GM23338 (cell line): ENCODE data around the gene OTOG. TPM values are rescaled to one million over a fixed set of nuclear protein-coding genes. Genes with fewer than 3 reads are reported as not detected.
A peak's percentile ranks its signal among the peaks of the same experiment; 100 is the strongest.

Source experiments
- ATAC-seq: fragments of 200-7000 bp; cut with Tn5 transposase; 3 replicates; pipeline ENCODE4 v1.9.1; 2020
- DNase-seq: peaks from one replicate; pipeline ENCODE4 v3.0.0-alpha.2; 2015; ENCODE audit warnings: low spot score
- H2AFZ ChIP-seq: fragments of 200-600 bp; sonication (generic); 2 replicates; pipeline ENCODE4 v1.8.0; 2016; ENCODE audit warnings: antibody characterized with exemption, mild to moderate bottlenecking, moderate library complexity
- H3F3A ChIP-seq: fragments of 200-600 bp; sonication (generic); replicated peaks from 2 replicates; pipeline ENCODE4 v1.8.0; 2017; ENCODE audit warnings: antibody characterized with exemption, mixed run types, low read depth
- H3K27ac ChIP-seq: fragments of 200-600 bp; sonication (generic); 2 replicates; pipeline ENCODE4 v1.6.1; 2016; ENCODE audit warnings: low read depth
- H3K27me3 ChIP-seq: fragments of 200-600 bp; sonication (generic); 2 replicates; pipeline ENCODE4 v1.8.0; 2016; ENCODE audit warnings: mild to moderate bottlenecking, mixed run types, moderate library complexity; ENCODE audit not compliant: insufficient read depth
- H3K36me3 ChIP-seq: fragments of 200-600 bp; sonication (generic); 2 replicates; pipeline ENCODE4 v1.8.0; 2016; ENCODE audit warnings: mild to moderate bottlenecking; ENCODE audit not compliant: insufficient read depth
- H3K4me1 ChIP-seq: fragments of 200-600 bp; sonication (generic); 2 replicates; pipeline ENCODE4 v1.8.0; 2016; ENCODE audit warnings: mild to moderate bottlenecking, moderate library complexity; ENCODE audit not compliant: insufficient read depth
- H3K4me2 ChIP-seq: fragments of 200-600 bp; sonication (generic); 2 replicates; pipeline ENCODE4 v1.7.1; 2017; ENCODE audit warnings: mixed run types
- H3K4me3 ChIP-seq: fragments of 200-600 bp; sonication (generic); 2 replicates; pipeline ENCODE4 v1.6.1; 2016; ENCODE audit warnings: mixed run types
- H3K79me2 ChIP-seq: fragments of 200-600 bp; sonication (generic); replicated peaks from 2 replicates; pipeline ENCODE4 v1.8.0; 2017; ENCODE audit warnings: mild to moderate bottlenecking; ENCODE audit not compliant: insufficient read depth
- H3K9me2 ChIP-seq: fragments of 200-600 bp; sonication (generic); 2 replicates; pipeline ENCODE4 v1.8.0; 2017; ENCODE audit not compliant: insufficient read depth
- H4K20me1 ChIP-seq: fragments of 200-600 bp; sonication (generic); replicated peaks from 2 replicates; pipeline ENCODE4 v1.8.0; 2017; ENCODE audit warnings: mild to moderate bottlenecking; ENCODE audit not compliant: insufficient read depth
- H3K27ac Mint-ChIP-seq: 2 replicates; pipeline ENCODE4 v1.8.0; 2020; ENCODE audit warnings: inconsistent platforms, mild to moderate bottlenecking, moderate library complexity, mixed read lengths
- H3K27me3 Mint-ChIP-seq: 3 replicates; pipeline ENCODE4 v1.8.0; 2022; ENCODE audit warnings: low read depth, mild to moderate bottlenecking, moderate library complexity, mixed read lengths, inconsistent platforms; ENCODE audit not compliant: insufficient read depth, poor library complexity
- H3K36me3 Mint-ChIP-seq: 3 replicates; pipeline ENCODE4 v1.8.0; 2021; ENCODE audit warnings: low read depth, mild to moderate bottlenecking, inconsistent platforms, moderate library complexity, mixed read lengths
- H3K4me1 Mint-ChIP-seq: 3 replicates; pipeline ENCODE4 v1.8.0; 2020; ENCODE audit warnings: mild to moderate bottlenecking, inconsistent platforms, mixed read lengths
- H3K4me3 Mint-ChIP-seq: 3 replicates; pipeline ENCODE4 v1.8.0; 2021; ENCODE audit warnings: moderate library complexity, mild to moderate bottlenecking, inconsistent platforms, mixed read lengths
- H3K9me3 Mint-ChIP-seq: 3 replicates; pipeline ENCODE4 v1.8.0; 2020; ENCODE audit warnings: moderate library complexity, mild to moderate bottlenecking, inconsistent platforms, mixed read lengths
- CTCF ChIP-seq, 2 experiments: fragments of 200-600 bp in 1 of 2; sonication (generic) in 1 of 2; conservative IDR thresholded peaks; 2 replicates each; pipeline versions ENCODE4 v1.5.1 to v1.6.1; 2016 to 2017; ENCODE audit warnings: antibody characterized with exemption in 2 of 2, low read depth in 2 of 2, mild to moderate bottlenecking in 2 of 2, moderate library complexity in 1 of 2
- ETS1 ChIP-seq: IDR thresholded peaks from 2 replicates; pipeline ENCODE4 v1.6.1; 2016; ENCODE audit warnings: antibody characterized with exemption
- JUNB ChIP-seq: IDR thresholded peaks from one replicate; pipeline ENCODE4 v1.6.1; 2016; ENCODE audit warnings: antibody characterized with exemption; ENCODE audit not compliant: unreplicated experiment
- POLR2AphosphoS5 ChIP-seq: IDR thresholded peaks from 2 replicates; pipeline ENCODE4 v1.6.1; 2016; ENCODE audit warnings: antibody characterized with exemption, low read depth
- STAT1 ChIP-seq: IDR thresholded peaks from one replicate; pipeline ENCODE4 v1.6.1; 2016; ENCODE audit warnings: antibody characterized with exemption; ENCODE audit not compliant: unreplicated experiment
- ZNF114 ChIP-seq: fragments of 250-450 bp; sonication (Bioruptor Pico); IDR thresholded peaks from 2 replicates; pipeline ENCODE4 v1.5.0; 2020; ENCODE audit warnings: mild to moderate bottlenecking, moderate library complexity
- polyA plus RNA-seq: library from polyadenylated mRNA; unstranded; fragments of >200 nt; fragmentation: Nextera tagmentation; extraction: Ambion mirVana; gene quantifications from 2 replicates; pipeline ENCODE4 v1.2.1, GENCODE V29; 2016
- total RNA-seq: library from RNA; depleted of rRNA; stranded (reverse); fragments of >200 nt; shearing (Covaris generic); gene quantifications from 2 replicates; pipeline ENCODE4 v1.2.3, GENCODE V29; 2014
- TF ChIP-seq, protein P1 (sequence below): fragments of 250-450 bp; sonication (Bioruptor Pico); IDR thresholded peaks from 2 replicates; pipeline ENCODE4 v1.5.0; 2020; ENCODE audit warnings: mild to moderate bottlenecking, moderate library complexity

Gene OTOG
- total and polyA plus RNA-seq, 2 experiments from 2014 or later, result 0.40 to 0.52 TPM

- H3K79me2 ChIP-seq, result no peaks in the 10 kb centered on the region
- peak; percentile 79 for ATAC-seq
Observed at GRCh38 chr11:17645190-17645970, 98.3 kb downstream of the OTOG start.

DNA sequence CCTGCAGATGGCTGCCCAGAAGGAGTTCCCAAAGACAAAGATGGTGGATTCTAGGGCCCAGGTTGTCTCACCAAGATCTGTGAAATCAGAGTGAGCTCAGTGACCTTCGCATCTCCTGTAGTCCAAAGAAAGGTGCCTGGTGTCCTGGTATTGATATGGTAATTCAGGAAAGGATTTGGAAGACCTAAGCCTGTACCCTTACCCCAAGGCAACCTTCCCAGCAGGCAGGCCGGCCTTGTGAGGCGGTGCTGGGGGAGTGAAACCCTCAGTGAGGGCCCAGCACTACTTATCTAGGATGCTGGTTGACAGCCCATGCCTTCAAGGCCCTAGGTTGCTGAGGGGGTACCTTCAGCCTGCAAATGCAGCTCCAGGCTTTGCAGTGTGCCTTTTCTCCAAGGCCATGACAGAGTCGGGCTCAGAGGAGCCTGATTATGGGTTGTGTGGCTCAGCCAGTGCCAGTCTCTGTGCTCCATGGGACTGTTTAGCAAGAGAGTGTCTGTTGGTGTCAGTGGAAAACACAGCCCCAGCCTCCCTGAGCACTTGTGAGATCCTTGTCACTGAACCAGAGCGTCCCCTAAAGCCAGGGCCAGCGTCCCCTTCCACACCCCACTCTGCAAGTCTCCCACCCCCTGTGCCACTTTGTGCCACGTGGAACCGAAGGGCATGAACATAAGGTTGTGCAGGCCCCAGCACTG lies 99.5 kb downstream of the OTOG start:
- Histone ChIP-seq H3K4me3 (no peak overlapping the region), H3K27ac (no peak overlapping the region), H3K36me3 (no peaks in the 10 kb centered on the region), H3K27me3 (no peaks in the 10 kb centered on the region), H3K79me2 (no peaks in the 10 kb centered on the region), H3K4me2 (no peak overlapping the region), H4K20me1 (no peaks in the 10 kb centered on the region; the same call in 1 of the 2 replicates), H3F3A (no peaks in the 10 kb centered on the region), H3K4me1 (0 out of 2 replicates have a peak, but pooled peaks cover 2% of the 10 kb centered on the region), H3K9me2 (no peaks in the 10 kb centered on the region), H2AFZ (no peak overlapping the region)
- DNase-seq (no peak), ATAC-seq (peak; percentile 69)
- Mint-ChIP-seq H3K27ac (no peak overlapping the region), H3K36me3 (no peaks in the 10 kb centered on the region), H3K4me3 (no peak overlapping the region), H3K4me1 (peaks cover 26% of the 10 kb centered on the region; the same call in 2 of the 3 replicates), H3K9me3 (peaks cover 3% of the 10 kb centered on the region; the same call in 1 of the 3 replicates), H3K27me3 (peaks cover 8% of the 10 kb centered on the region)
- TF ChIP-seq ETS1, result no peak
- TF ChIP-seq, protein P1, sequence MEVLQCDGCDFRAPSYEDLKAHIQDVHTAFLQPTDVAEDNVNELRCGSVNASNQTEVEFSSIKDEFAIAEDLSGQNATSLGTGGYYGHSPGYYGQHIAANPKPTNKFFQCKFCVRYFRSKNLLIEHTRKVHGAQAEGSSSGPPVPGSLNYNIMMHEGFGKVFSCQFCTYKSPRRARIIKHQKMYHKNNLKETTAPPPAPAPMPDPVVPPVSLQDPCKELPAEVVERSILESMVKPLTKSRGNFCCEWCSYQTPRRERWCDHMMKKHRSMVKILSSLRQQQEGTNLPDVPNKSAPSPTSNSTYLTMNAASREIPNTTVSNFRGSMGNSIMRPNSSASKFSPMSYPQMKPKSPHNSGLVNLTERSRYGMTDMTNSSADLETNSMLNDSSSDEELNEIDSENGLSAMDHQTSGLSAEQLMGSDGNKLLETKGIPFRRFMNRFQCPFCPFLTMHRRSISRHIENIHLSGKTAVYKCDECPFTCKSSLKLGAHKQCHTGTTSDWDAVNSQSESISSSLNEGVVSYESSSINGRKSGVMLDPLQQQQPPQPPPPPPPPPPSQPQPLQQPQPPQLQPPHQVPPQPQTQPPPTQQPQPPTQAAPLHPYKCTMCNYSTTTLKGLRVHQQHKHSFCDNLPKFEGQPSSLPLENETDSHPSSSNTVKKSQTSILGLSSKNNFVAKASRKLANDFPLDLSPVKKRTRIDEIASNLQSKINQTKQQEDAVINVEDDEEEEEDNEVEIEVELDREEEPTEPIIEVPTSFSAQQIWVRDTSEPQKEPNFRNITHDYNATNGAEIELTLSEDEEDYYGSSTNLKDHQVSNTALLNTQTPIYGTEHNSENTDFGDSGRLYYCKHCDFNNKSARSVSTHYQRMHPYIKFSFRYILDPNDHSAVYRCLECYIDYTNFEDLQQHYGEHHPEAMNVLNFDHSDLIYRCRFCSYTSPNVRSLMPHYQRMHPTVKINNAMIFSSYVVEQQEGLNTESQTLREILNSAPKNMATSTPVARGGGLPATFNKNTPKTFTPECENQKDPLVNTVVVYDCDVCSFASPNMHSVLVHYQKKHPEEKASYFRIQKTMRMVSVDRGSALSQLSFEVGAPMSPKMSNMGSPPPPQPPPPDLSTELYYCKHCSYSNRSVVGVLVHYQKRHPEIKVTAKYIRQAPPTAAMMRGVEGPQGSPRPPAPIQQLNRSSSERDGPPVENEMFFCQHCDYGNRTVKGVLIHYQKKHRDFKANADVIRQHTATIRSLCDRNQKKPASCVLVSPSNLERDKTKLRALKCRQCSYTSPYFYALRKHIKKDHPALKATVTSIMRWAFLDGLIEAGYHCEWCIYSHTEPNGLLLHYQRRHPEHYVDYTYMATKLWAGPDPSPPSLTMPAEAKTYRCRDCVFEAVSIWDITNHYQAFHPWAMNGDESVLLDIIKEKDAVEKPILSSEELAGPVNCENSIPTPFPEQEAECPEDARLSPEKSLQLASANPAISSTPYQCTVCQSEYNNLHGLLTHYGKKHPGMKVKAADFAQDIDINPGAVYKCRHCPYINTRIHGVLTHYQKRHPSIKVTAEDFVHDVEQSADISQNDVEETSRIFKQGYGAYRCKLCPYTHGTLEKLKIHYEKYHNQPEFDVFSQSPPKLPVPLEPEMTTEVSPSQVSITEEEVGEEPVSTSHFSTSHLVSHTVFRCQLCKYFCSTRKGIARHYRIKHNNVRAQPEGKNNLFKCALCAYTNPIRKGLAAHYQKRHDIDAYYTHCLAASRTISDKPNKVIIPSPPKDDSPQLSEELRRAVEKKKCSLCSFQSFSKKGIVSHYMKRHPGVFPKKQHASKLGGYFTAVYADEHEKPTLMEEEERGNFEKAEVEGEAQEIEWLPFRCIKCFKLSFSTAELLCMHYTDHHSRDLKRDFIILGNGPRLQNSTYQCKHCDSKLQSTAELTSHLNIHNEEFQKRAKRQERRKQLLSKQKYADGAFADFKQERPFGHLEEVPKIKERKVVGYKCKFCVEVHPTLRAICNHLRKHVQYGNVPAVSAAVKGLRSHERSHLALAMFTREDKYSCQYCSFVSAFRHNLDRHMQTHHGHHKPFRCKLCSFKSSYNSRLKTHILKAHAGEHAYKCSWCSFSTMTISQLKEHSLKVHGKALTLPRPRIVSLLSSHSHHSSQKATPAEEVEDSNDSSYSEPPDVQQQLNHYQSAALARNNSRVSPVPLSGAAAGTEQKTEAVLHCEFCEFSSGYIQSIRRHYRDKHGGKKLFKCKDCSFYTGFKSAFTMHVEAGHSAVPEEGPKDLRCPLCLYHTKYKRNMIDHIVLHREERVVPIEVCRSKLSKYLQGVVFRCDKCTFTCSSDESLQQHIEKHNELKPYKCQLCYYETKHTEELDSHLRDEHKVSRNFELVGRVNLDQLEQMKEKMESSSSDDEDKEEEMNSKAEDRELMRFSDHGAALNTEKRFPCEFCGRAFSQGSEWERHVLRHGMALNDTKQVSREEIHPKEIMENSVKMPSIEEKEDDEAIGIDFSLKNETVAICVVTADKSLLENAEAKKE (CRISPR knock-in tag), result no peak
- no peak for TF ChIP-seq ZNF114
- no peak for TF ChIP-seq JUNB
- no peak for TF ChIP-seq POLR2AphosphoS5
- TF ChIP-seq STAT1, result no peak

More at GRCh38 chr11:17645190-17645970, 98.3 kb downstream of the OTOG start:
- Mint-ChIP-seq H3K4me1 (peaks cover 17% of the 10 kb centered on the region; the same call in 2 of the 3 replicates), H3K4me3 (no peak overlapping the region), H3K36me3 (no peaks in the 10 kb centered on the region), H3K27ac (no peak overlapping the region), H3K27me3 (no peaks in the 10 kb centered on the region), H3K9me3 (peaks cover 3% of the 10 kb centered on the region; the same call in 1 of the 3 replicates)
- H3K4me3 ChIP-seq, result no peak overlapping the region
- peak in 1 of 2 experiments; percentile 51; a peak in 3 of 4 replicates for TF ChIP-seq CTCF (conservative IDR thresholded peaks at IDR 0.05; ENCODE audit: low read depth in 2 of 2)
- TF ChIP-seq ZNF114, result no peak
- DNase-seq, result peak; percentile 43
- H3K27me3 ChIP-seq, result no peaks in the 10 kb centered on the region
- 0 out of 2 replicates have a peak, but pooled peaks cover 2% of the 10 kb centered on the region for H3K4me1 ChIP-seq
- H3F3A ChIP-seq, result no peaks in the 10 kb centered on the region
- no peaks in the 10 kb centered on the region; the same call in 1 of the 2 replicates for H4K20me1 ChIP-seq
- H3K27ac ChIP-seq, result no peak overlapping the region
- H3K36me3 ChIP-seq, result no peaks in the 10 kb centered on the region
- H3K9me2 ChIP-seq, result no peaks in the 10 kb centered on the region
- no peak overlapping the region for H2AFZ ChIP-seq
- no peak overlapping the region for H3K4me2 ChIP-seq
